Nephron (organoid): ENCODE data around the gene RGS1.
"Not testable (repeated sequence)": the region's sequence is repeated elsewhere in the genome, so short reads cannot be mapped to it uniquely, and the experiment has no call there.

ENCODE experiments used
- H3K27ac Mint-ChIP-seq, 3 experiments: 2 replicates each; pipeline ENCODE4 v1.8.0; 2020; ENCODE audit warnings: mixed read lengths in 3 of 3, mild to moderate bottlenecking in 2 of 3, moderate library complexity in 1 of 3
- H3K27me3 Mint-ChIP-seq: 2 replicates; pipeline ENCODE4 v1.8.0; 2021; ENCODE audit warnings: low read depth, mild to moderate bottlenecking, moderate library complexity, mixed read lengths
- H3K36me3 Mint-ChIP-seq: 2 replicates; pipeline ENCODE4 v1.8.0; 2020; ENCODE audit warnings: low read depth, mixed read lengths
- H3K4me1 Mint-ChIP-seq: 2 replicates; pipeline ENCODE4 v1.8.0; 2020; ENCODE audit warnings: mixed read lengths
- H3K4me3 Mint-ChIP-seq, 3 experiments: 2 replicates each; pipeline ENCODE4 v1.8.0; 2020; ENCODE audit warnings: mild to moderate bottlenecking in 3 of 3, mixed read lengths in 3 of 3, moderate library complexity in 2 of 3
- H3K9me3 Mint-ChIP-seq: 2 replicates; pipeline ENCODE4 v1.8.0; 2020; ENCODE audit warnings: mixed read lengths
- CTCF ChIP-seq, 3 experiments: fragments of 200-600 bp; sonication (generic); IDR thresholded peaks; one replicate each; pipeline ENCODE4 v1.5.0; 2021; ENCODE audit warnings: antibody characterized with exemption in 3 of 3; ENCODE audit not compliant: unreplicated experiment in 3 of 3

Gene RGS1

DNA sequence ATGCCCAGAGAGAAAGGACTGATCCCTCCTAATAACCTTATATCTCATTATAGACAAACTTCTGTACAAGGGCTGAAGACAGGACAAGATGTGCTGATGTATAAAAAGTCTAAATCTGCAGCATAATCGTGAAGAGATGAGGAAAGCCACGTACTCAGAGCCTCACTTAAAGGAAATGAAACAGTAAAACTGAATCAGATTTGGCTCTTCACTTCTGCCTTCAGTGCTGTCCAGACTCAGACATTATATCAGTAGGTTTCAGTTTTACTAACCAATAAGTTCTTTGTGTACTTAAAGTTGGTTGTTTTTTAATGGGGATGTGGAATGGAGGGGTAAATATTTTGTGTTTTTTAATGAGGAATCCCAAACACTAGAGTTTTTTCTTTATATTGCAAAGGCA lies 45.3 kb upstream of the RGS1 start:
- peak overlapping the region in 2 of 3 experiments; percentile 11 to 42 for H3K27ac Mint-ChIP-seq
- peaks cover 8% of the 10 kb centered on the region for H3K9me3 Mint-ChIP-seq
- no peaks in the 10 kb centered on the region for H3K27me3 Mint-ChIP-seq
- peaks cover 23% of the 10 kb centered on the region for H3K4me1 Mint-ChIP-seq
- no peak for TF ChIP-seq CTCF (IDR thresholded peaks at IDR 0.05; ENCODE audit: unreplicated experiment in 3 of 3)
- H3K36me3 Mint-ChIP-seq, result peaks cover 4% of the 10 kb centered on the region
- H3K4me3 Mint-ChIP-seq, result no peak overlapping the region

DNA sequence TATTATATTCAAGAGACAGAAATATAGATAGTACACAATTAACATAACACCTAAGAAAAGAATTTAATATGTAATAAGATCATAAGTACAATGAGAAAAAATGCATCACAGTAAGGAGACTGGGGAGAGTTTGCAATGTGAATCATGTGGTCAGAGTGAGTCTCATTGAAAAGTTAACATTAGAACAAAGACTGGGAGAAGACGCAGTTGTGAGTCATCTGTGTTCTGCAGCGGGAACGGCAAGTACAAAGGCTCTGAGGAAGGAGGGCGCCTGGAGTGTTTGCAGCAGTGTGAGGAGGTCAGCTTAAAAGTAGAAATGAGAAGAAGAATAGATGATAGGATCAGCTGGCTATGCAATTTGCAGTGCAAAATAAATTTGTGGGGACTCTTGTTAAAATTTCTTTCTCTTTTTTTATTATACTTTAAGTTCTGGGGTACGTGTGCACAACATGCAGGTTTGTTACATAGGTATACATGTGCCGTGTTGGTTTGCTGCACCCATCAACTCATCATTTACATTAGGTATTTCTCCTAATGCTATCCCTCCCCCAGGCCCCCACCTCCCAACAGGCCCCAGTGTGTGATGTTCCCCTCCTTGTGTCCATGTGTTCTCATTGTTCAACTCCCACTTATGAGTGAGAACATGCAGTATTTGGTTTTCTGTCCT lies 44.4 kb upstream of the RGS1 start:
- H3K27me3 Mint-ChIP-seq, H3K9me3 Mint-ChIP-seq: not testable (repeated sequence)

DNA sequence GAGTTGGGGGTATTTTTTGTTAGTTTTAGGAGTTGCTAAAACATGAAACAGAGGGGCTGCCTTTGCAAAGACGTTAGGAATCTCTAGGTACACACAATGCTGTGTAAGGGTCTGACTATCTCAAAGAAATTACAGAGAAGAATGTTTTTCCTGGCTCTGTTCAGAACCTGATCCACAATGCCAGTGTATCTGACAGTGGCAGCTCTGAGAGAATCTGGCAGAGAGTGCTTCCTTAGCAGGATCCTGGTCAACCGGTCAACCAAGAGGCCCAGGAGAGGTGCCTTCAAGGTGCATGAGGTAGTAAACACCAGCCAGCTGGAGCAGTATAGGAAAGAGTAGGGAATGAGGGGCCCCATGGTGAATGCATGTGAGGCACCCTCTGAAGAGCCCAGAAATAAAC lies 40.9 kb upstream of the RGS1 start:
- TF ChIP-seq CTCF (IDR thresholded peaks at IDR 0.05; ENCODE audit: unreplicated experiment in 3 of 3), result no peak
- Mint-ChIP-seq H3K36me3 (peaks cover 4% of the 10 kb centered on the region), H3K4me3 (no peak overlapping the region), H3K27ac (no peak overlapping the region), H3K4me1 (peaks cover 30% of the 10 kb centered on the region), H3K27me3 (no peaks in the 10 kb centered on the region), H3K9me3 (peaks cover 12% of the 10 kb centered on the region)

More for the DNA sequence above, 44.4 kb upstream of the RGS1 start:
- H3K27ac Mint-ChIP-seq, H3K4me3 Mint-ChIP-seq, H3K36me3 Mint-ChIP-seq: not testable (repeated sequence)
- peaks cover 23% of the 10 kb centered on the region for H3K4me1 Mint-ChIP-seq

GRCh38 chr1:192535916-192536664 lies 39.5 kb upstream of the RGS1 start:
- peaks cover 9% of the 10 kb centered on the region for H3K9me3 Mint-ChIP-seq
- no peak overlapping the region for H3K4me3 Mint-ChIP-seq
- peak overlapping the region in 1 of 3 experiments; percentile 27 for H3K27ac Mint-ChIP-seq
- H3K4me1 Mint-ChIP-seq, result peaks cover 34% of the 10 kb centered on the region
- TF ChIP-seq CTCF (IDR thresholded peaks at IDR 0.05; ENCODE audit: unreplicated experiment in 3 of 3), result no peak
- H3K27me3 Mint-ChIP-seq, result no peaks in the 10 kb centered on the region
- peaks cover under 1% of the 10 kb centered on the region for H3K36me3 Mint-ChIP-seq

DNA sequence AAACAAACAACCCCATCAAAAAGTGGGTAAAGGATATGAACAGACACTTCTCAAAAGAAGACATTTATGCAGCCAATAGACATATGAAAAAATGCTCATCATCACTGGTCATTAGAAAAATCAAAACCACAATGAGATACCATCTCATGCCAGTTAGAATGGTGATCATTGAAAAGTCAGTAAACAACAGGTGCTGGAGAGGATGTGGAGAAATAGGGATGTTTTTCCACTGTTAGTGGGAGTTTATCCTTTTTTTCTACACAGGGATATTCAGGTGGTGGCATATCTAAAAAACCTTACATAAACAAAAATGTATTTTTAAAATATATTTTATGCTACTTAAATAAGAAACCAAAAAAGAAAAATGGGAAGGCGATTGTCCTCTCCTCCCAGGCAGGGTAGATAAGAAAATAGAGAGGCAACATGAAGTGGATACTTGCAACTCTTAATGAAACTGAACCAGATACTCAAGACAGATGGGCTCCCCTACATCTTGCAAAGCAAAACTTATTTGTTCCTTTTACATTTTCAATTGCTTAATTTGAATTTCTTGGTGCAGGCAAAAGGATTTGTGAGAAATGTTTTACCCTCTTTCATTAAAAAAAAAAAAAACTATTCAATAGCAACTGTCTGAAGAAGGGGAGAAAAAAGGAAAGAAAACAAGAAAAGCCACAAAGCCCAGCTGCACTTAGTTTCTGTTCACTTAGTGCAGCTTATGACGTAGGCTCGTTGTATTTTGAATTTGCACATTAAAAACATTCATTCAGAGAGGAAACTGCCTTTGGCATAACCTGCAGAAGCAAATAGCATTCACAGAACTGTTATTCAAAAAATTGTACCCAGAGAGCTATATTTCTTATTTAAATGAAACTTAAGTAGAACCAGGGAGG lies 36.9 kb upstream of the RGS1 start:
- Mint-ChIP-seq H3K4me1 (peaks cover 44% of the 10 kb centered on the region), H3K4me3 (no peak overlapping the region), H3K27me3 (no peaks in the 10 kb centered on the region), H3K9me3 (peaks cover 4% of the 10 kb centered on the region), H3K36me3 (no peaks in the 10 kb centered on the region), H3K27ac (peak overlapping the region; percentile 96 to 99 (median 97))
- no peak for TF ChIP-seq CTCF (IDR thresholded peaks at IDR 0.05; ENCODE audit: unreplicated experiment in 3 of 3)
